Measurements from ENCODE around the gene GALR2.

DNA sequence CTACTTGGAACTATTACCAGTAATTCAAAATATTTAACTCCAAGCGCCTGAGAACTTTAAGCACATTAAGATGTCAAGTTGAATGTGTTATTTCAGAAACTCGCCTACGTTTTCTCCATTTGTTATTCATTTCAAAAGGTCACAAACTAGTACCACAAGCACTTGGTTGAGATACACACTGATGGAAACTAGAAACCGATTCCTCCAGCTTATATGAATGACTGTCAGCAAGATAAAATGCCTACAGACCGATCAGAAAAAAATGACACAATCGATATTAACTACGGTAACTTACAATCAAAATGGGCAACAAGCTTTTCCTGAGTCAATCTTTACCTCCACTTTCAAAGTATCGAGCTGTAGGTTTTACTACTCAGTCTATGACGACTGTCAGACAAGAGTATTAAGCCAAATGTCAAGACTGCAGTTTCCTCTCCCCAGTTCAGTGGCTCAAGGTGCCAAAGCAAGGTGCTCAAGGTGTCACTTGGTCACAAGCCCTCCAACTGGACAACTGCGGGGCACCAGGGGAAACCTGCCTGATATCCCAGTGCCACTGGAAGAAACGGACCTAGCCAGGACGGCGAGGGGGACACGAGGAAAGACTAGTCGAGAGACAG is 2.9 kb upstream of the GALR2 start:
- TF ChIP-seq, protein P1, sequence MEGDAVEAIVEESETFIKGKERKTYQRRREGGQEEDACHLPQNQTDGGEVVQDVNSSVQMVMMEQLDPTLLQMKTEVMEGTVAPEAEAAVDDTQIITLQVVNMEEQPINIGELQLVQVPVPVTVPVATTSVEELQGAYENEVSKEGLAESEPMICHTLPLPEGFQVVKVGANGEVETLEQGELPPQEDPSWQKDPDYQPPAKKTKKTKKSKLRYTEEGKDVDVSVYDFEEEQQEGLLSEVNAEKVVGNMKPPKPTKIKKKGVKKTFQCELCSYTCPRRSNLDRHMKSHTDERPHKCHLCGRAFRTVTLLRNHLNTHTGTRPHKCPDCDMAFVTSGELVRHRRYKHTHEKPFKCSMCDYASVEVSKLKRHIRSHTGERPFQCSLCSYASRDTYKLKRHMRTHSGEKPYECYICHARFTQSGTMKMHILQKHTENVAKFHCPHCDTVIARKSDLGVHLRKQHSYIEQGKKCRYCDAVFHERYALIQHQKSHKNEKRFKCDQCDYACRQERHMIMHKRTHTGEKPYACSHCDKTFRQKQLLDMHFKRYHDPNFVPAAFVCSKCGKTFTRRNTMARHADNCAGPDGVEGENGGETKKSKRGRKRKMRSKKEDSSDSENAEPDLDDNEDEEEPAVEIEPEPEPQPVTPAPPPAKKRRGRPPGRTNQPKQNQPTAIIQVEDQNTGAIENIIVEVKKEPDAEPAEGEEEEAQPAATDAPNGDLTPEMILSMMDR (IDR thresholded peaks at IDR 0.05), result no peak
- no peak for TF ChIP-seq POLR2AphosphoS5 (IDR thresholded peaks at IDR 0.05)

Data from breast epithelium (tissue), 3 donors.